K562 (cell line): ENCODE results near the gene CDH2.

ENCODE experiments used
- ATF1 ChIP-seq, 2 experiments: fragments of 450-650 bp in 1 of 2; IDR thresholded peaks; 2 replicates each; pipeline ENCODE4 v1.6.1; 2016; ENCODE audit warnings: missing compliant biosample characterization in 1 of 2, missing genetic modification characterization in 1 of 2
- BHLHE40 ChIP-seq: IDR thresholded peaks from 2 replicates; pipeline ENCODE4 v1.6.1; 2011; ENCODE audit warnings: low read length, improper control_type of control experiment
- CC2D1A ChIP-seq: fragments of 450-650 bp; IDR thresholded peaks from 2 replicates; pipeline ENCODE4 v1.6.1; 2017; ENCODE audit warnings: mild to moderate bottlenecking
- IFI16 ChIP-seq: fragments of 250-450 bp; sonication (Bioruptor Pico); IDR thresholded peaks from 2 replicates; pipeline ENCODE4 v2.1.2; 2022; ENCODE audit warnings: mild to moderate bottlenecking, inconsistent platforms
- PHB ChIP-seq: fragments of 250-450 bp; sonication (Bioruptor Pico); IDR thresholded peaks from 2 replicates; pipeline ENCODE4 v1.5.0; 2021
- SPI1 ChIP-seq: IDR thresholded peaks from 2 replicates; pipeline ENCODE4 v1.6.1; 2011; ENCODE audit warnings: low read depth, low read length, control low read depth, borderline replicate concordance
- THRAP3 ChIP-seq: fragments of 450-650 bp; IDR thresholded peaks from 2 replicates; pipeline ENCODE4 v1.6.1; 2016; ENCODE audit warnings: mild to moderate bottlenecking, inconsistent platforms, borderline replicate concordance
- TRIM24 ChIP-seq, 2 experiments: fragments of 450-650 bp; IDR thresholded peaks; 2 replicates each; pipeline ENCODE4 v1.6.1; 2016
- ZNF212 ChIP-seq: fragments of 450-650 bp; formaldehyde crosslinking; IDR thresholded peaks from 2 replicates; pipeline ENCODE4 v1.4.0; 2020; ENCODE audit warnings: mild to moderate bottlenecking
- TF ChIP-seq, protein P1 (sequence below), 3 experiments: IDR thresholded peaks in 2 of 3; conservative IDR thresholded peaks in 1 of 3; 2 replicates each; pipeline ENCODE4 v1.5.1; 2011 to 2012; ENCODE audit warnings: low read length in 3 of 3, mild to moderate bottlenecking in 3 of 3, control low read depth in 2 of 3, improper control_type of control experiment in 1 of 3, inconsistent platforms in 1 of 3, low read depth in 1 of 3, mixed read lengths in 1 of 3, moderate library complexity in 1 of 3; ENCODE audit not compliant: insufficient read depth in 2 of 3
- TF ChIP-seq, protein P2 (sequence below): sonication (generic); formaldehyde crosslinking; IDR thresholded peaks from 2 replicates; pipeline ENCODE4 v1.9.0; 2022; ENCODE audit warnings: mild to moderate bottlenecking, missing genetic modification reagents
- TF ChIP-seq, protein P3 (sequence below): fragments of 250-450 bp; sonication (Bioruptor Pico); IDR thresholded peaks from 2 replicates; pipeline ENCODE4 v1.5.0; 2020; ENCODE audit warnings: mild to moderate bottlenecking, borderline replicate concordance

DNA sequence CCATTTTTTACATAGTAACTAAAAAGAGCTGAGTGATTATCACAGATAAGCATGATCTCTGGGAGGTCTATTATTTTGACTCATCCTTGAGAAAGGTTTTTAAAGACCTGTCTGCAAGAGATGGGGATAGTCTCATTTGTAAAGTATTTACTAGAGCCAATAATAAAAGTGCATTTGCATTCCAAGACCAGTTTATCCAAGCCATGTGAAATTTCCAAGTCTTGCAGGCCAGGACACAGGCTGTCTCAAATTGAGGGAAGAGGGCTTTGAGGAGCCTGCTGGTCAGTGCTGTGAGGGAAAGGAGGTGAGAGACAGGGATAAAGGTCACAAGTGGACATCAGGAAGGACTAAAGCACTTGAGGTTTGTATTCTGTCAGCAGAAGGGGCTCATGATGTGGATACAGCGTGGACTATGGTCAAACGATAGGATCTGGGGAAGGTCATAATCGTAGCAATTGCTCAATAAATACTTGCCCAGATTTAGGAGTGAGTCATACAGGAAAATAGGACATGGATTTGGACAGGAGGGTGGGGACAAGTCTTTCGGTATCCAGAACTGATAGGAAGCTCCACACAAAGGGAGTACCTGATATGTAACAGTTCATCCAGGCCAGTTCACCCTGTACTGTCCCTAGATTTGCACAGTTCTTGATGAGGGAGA, 6.6 kb upstream of the CDH2 start:
- no peak for TF ChIP-seq THRAP3
- no peak for TF ChIP-seq ZNF212 (CRISPR knock-in tag)
- no peak for TF ChIP-seq BHLHE40
- TF ChIP-seq SPI1: no peak
- no peak for TF ChIP-seq PHB (CRISPR knock-in tag)
- TF ChIP-seq IFI16: no peak
- TF ChIP-seq CC2D1A: no peak
- no peak for TF ChIP-seq TRIM24 (IDR thresholded peaks at IDR 0.05)
- TF ChIP-seq, protein P1, sequence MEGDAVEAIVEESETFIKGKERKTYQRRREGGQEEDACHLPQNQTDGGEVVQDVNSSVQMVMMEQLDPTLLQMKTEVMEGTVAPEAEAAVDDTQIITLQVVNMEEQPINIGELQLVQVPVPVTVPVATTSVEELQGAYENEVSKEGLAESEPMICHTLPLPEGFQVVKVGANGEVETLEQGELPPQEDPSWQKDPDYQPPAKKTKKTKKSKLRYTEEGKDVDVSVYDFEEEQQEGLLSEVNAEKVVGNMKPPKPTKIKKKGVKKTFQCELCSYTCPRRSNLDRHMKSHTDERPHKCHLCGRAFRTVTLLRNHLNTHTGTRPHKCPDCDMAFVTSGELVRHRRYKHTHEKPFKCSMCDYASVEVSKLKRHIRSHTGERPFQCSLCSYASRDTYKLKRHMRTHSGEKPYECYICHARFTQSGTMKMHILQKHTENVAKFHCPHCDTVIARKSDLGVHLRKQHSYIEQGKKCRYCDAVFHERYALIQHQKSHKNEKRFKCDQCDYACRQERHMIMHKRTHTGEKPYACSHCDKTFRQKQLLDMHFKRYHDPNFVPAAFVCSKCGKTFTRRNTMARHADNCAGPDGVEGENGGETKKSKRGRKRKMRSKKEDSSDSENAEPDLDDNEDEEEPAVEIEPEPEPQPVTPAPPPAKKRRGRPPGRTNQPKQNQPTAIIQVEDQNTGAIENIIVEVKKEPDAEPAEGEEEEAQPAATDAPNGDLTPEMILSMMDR (IDR thresholded peaks at IDR 0.05 in 2 of 3, conservative IDR thresholded peaks at IDR 0.05 in 1 of 3; ENCODE audit: insufficient read depth in 2 of 3, low read depth in 1 of 3, low read length in 3 of 3): no peak
- no peak for TF ChIP-seq ATF1 (CRISPR knock-in tag; IDR thresholded peaks at IDR 0.05)
- TF ChIP-seq ATF1 (tag; IDR thresholded peaks at IDR 0.05): no peak
- TF ChIP-seq, protein P2, sequence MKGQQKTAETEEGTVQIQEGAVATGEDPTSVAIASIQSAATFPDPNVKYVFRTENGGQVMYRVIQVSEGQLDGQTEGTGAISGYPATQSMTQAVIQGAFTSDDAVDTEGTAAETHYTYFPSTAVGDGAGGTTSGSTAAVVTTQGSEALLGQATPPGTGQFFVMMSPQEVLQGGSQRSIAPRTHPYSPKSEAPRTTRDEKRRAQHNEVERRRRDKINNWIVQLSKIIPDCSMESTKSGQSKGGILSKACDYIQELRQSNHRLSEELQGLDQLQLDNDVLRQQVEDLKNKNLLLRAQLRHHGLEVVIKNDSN (CRISPR knock-in tag): no peak
- TF ChIP-seq, protein P3, sequence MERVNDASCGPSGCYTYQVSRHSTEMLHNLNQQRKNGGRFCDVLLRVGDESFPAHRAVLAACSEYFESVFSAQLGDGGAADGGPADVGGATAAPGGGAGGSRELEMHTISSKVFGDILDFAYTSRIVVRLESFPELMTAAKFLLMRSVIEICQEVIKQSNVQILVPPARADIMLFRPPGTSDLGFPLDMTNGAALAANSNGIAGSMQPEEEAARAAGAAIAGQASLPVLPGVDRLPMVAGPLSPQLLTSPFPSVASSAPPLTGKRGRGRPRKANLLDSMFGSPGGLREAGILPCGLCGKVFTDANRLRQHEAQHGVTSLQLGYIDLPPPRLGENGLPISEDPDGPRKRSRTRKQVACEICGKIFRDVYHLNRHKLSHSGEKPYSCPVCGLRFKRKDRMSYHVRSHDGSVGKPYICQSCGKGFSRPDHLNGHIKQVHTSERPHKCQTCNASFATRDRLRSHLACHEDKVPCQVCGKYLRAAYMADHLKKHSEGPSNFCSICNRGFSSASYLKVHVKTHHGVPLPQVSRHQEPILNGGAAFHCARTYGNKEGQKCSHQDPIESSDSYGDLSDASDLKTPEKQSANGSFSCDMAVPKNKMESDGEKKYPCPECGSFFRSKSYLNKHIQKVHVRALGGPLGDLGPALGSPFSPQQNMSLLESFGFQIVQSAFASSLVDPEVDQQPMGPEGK: no peak
